Measurements from ENCODE around the gene FBXW12. TPM values are rescaled to one million over a fixed set of nuclear protein-coding genes. Genes with fewer than 3 reads are reported as not detected.

The FBXW12 gene
- total and polyA plus RNA-seq, 9 donors: 0.22 to 0.46 (median 0.33) TPM; not detected in 4

DNA sequence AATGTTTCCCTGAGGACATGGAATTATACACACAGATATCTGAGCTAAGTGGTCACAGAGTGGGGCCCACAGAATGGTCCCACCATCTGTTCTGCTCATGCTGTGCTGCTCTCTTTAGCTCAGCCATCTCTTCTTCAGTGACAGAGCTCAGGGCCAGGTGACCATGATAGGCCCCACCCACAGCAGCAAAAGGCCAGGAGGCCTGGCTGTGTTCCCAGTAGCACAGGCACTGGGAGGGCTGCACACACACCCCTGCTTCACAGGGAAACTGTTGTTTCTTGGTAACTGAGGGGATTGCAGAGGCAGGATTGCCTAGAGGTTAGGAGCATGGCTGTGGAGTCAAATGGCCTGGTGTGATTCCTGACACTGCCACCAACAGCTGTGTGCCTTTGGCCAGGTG is 4.8 kb upstream of the FBXW12 start:
- Histone ChIP-seq H3K9me3 (no peaks in the 10 kb centered on the region), H3K4me3 (no peak overlapping the region), H3K36me3 (no peaks in the 10 kb centered on the region), H3K27ac (no peak overlapping the region), H3K4me1 (ENCODE audit: insufficient read depth) (no peaks in the 10 kb centered on the region), H3K27me3 (no peaks in the 10 kb centered on the region)
- no peak for DNase-seq
- intact Hi-C loops (cut with DNase I): no loop called here
- TF ChIP-seq, protein P1, sequence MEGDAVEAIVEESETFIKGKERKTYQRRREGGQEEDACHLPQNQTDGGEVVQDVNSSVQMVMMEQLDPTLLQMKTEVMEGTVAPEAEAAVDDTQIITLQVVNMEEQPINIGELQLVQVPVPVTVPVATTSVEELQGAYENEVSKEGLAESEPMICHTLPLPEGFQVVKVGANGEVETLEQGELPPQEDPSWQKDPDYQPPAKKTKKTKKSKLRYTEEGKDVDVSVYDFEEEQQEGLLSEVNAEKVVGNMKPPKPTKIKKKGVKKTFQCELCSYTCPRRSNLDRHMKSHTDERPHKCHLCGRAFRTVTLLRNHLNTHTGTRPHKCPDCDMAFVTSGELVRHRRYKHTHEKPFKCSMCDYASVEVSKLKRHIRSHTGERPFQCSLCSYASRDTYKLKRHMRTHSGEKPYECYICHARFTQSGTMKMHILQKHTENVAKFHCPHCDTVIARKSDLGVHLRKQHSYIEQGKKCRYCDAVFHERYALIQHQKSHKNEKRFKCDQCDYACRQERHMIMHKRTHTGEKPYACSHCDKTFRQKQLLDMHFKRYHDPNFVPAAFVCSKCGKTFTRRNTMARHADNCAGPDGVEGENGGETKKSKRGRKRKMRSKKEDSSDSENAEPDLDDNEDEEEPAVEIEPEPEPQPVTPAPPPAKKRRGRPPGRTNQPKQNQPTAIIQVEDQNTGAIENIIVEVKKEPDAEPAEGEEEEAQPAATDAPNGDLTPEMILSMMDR (IDR thresholded peaks at IDR 0.05): no peak
- TF ChIP-seq POLR2A (IDR thresholded peaks at IDR 0.05) (no peak), EP300 (IDR thresholded peaks at IDR 0.05) (no peak)

DNA sequence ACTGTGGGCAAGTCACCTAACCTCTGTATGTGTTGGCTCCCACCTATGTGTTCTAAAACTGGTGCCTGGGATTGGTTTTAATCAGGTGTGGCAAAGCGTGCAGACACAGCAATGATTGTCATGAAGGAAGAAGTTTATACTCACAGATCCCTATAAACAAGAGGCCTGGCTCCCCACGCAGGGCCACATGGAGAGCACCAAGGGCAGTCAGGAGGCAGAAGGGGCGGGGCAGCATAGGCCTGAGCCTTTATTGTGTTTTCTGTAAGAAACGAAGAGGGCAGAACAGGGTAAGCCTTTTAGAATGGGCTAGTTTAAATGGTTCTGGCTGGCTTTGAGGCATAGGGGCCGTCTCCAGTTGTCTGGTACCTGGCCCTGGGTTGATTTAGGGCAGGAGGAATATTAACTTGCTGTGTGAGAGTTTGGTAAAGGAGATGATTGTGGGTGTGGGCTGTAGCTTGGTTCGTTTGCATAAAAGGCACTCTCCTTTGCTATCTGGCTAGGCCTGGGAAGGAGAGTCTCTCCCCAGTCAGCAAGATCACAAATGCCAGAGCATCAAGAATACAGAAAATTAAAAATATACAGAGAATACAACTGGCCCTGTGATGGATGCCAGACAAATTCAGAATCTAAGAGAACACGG is 2.2 kb upstream of the FBXW12 start:
- WGBS, 3 donors: 61 to 65% (median 64%) methylated on average over 7 of the region's 7 CpGs
- intact Hi-C loops (cut with DNase I): no loop called here
- Histone ChIP-seq H3K4me3 (no peak overlapping the region), H3K4me1 (ENCODE audit: insufficient read depth) (no peaks in the 10 kb centered on the region), H3K36me3 (no peaks in the 10 kb centered on the region), H3K27me3 (no peaks in the 10 kb centered on the region), H3K27ac (no peak overlapping the region), H3K9me3 (no peaks in the 10 kb centered on the region)
- no peak for DNase-seq
- TF ChIP-seq EP300 (IDR thresholded peaks at IDR 0.05): no peak
- TF ChIP-seq POLR2A (IDR thresholded peaks at IDR 0.05): no peak

DNA sequence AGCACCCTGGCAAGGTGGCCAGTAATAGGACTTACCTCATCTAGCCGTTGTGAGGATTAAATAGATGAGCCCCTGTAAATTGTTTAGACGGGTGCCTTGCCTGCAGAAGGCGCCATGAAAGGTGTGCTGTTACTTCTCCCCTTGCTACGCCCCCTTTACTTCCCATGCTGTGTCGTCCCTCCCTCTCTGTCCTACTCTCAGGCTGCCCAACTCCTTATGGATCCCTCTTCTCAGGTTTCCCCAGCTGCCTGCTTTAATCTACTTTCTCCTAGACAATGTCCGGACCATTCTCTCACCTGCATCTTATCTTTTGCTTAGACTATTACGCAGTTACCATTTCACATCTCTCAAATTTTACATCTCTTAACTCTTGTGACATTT is 1.7 kb upstream of the FBXW12 start:
- H3K4me1 ChIP-seq (ENCODE audit: insufficient read depth): no peaks in the 10 kb centered on the region
- no peaks in the 10 kb centered on the region for H3K36me3 ChIP-seq
- WGBS, 3 donors: 78 to 89% (median 87%) methylated on average over 7 of the region's 7 CpGs
- H3K9me3 ChIP-seq: no peaks in the 10 kb centered on the region
- H3K27me3 ChIP-seq: no peaks in the 10 kb centered on the region
- no peak for DNase-seq
- intact Hi-C loops (cut with DNase I): no loop called here
- no peak overlapping the region for H3K27ac ChIP-seq
- no peak overlapping the region for H3K4me3 ChIP-seq
- TF ChIP-seq EP300 (IDR thresholded peaks at IDR 0.05): no peak
- TF ChIP-seq, protein P1 (IDR thresholded peaks at IDR 0.05): no peak
- no peak for TF ChIP-seq POLR2A (IDR thresholded peaks at IDR 0.05)

DNA sequence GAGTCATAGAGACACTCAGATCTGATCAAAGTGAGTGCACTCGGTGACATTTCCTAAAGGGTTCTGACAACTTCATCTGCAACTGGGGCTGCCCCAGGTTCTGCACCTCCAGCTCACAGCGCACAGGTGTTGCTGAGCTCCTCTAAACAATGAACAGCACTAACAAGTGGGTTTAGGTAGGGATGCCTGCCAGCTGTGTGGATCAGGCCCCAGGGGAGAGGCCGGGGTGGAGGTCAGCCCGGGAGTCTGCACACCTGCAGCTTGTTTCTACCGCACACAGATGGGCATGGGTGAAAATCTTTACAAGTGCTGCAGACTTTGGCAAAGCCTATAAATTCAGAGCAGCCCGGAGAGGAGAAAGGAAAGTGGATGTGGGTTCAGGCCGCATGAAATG is 355 bp downstream of the FBXW12 start:
- 76 to 88% (median 82%) methylated on average over 7 of the region's 7 CpGs for WGBS, 3 donors
- Histone ChIP-seq H3K4me1 (ENCODE audit: insufficient read depth) (no peaks in the 10 kb centered on the region), H3K9me3 (no peaks in the 10 kb centered on the region), H3K27ac (no peak overlapping the region), H3K4me3 (no peak overlapping the region), H3K36me3 (no peaks in the 10 kb centered on the region), H3K27me3 (no peaks in the 10 kb centered on the region)
- DNase-seq: no peak
- intact Hi-C loops (cut with DNase I): no loop called here
- TF ChIP-seq, protein P1 (IDR thresholded peaks at IDR 0.05): no peak
- no peak for TF ChIP-seq POLR2A (IDR thresholded peaks at IDR 0.05)
- TF ChIP-seq EP300 (IDR thresholded peaks at IDR 0.05): no peak

DNA sequence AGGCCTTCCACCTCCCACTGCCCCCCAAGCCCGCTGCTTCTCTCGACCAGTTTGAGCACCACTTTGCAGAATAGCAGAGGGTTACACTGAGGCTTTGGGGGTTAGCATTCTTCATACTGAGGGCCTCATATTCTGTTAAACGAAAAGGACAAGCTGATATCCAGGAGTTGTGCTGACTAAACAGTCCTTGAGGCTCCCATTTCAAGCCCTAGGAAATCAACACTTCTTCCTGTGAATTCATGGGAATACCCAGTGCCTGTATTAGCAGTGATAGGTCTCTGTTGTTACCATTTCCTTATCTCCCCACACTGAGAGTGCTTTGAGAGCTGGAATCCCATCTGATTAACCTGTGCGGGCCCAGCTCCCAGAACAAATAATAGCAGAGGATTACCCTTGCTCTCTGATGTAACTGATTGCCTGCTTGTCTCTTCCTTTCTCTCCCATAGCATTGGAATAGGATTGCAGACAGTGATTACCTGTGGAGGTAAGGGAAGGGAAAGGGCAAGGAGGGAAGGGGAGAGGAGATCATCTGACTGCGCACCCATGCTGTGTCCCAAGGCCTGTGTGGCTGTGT is 930 bp downstream of the FBXW12 start:
- Histone ChIP-seq H3K4me3 (no peak overlapping the region), H3K27me3 (no peaks in the 10 kb centered on the region), H3K27ac (no peak overlapping the region), H3K9me3 (no peaks in the 10 kb centered on the region), H3K4me1 (ENCODE audit: insufficient read depth) (no peaks in the 10 kb centered on the region), H3K36me3 (no peaks in the 10 kb centered on the region)
- no peak for DNase-seq
- TF ChIP-seq, protein P1 (IDR thresholded peaks at IDR 0.05): no peak
- TF ChIP-seq POLR2A (IDR thresholded peaks at IDR 0.05) (no peak), EP300 (IDR thresholded peaks at IDR 0.05) (no peak)
- WGBS, 3 donors: 57 to 63% (median 59%) methylated on average over 5 of the region's 5 CpGs
- intact Hi-C loops (cut with DNase I): no loop called here

Data from ovary (tissue), 9 donors.